ENCODE data around the gene ABI2.

DNA sequence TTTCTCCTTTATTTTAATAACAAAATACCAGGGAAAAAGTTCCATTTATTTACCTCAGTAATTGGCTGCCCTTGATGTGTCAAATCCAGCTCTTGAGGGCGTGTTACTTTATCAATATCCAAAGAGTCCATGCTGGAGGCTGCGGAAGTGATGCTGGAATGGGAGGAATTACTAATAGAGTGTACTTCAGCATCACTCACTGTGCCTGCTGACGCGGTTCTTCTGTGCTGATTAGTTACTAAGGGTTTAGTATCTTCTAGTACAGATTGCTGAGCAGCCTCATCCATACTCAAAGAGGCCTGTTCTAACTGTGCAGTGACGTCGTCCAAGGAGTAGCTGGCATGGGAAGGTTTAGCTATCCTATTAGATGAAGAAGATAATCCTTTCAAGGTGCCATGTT, 161.3 kb downstream of the ABI2 start:
- TF ChIP-seq, protein P1, sequence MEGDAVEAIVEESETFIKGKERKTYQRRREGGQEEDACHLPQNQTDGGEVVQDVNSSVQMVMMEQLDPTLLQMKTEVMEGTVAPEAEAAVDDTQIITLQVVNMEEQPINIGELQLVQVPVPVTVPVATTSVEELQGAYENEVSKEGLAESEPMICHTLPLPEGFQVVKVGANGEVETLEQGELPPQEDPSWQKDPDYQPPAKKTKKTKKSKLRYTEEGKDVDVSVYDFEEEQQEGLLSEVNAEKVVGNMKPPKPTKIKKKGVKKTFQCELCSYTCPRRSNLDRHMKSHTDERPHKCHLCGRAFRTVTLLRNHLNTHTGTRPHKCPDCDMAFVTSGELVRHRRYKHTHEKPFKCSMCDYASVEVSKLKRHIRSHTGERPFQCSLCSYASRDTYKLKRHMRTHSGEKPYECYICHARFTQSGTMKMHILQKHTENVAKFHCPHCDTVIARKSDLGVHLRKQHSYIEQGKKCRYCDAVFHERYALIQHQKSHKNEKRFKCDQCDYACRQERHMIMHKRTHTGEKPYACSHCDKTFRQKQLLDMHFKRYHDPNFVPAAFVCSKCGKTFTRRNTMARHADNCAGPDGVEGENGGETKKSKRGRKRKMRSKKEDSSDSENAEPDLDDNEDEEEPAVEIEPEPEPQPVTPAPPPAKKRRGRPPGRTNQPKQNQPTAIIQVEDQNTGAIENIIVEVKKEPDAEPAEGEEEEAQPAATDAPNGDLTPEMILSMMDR (IDR thresholded peaks at IDR 0.05), result no peak
- TF ChIP-seq EP300 (IDR thresholded peaks at IDR 0.05) (no peak), POLR2AphosphoS5 (IDR thresholded peaks at IDR 0.05) (no peak), POLR2A (IDR thresholded peaks at IDR 0.05) (no peak)
